ENCODE measurements around the gene SCCPDH. TPM values are rescaled to one million over a fixed set of nuclear protein-coding genes. Genes with fewer than 3 reads are reported as not detected.

The SCCPDH gene
- total and polyA plus RNA-seq, 9 of the 15 experiments (the other 6 are each of a cell fraction or from before 2014, with no cell fraction given): 7.0 to 61.9 (median 38.3) TPM

- TF ChIP-seq ZNF280B (CRISPR knock-in tag; IDR thresholded peaks at IDR 0.05): no peak
- peak; percentile 97 for TF ChIP-seq ZFX (CRISPR knock-in tag; IDR thresholded peaks at IDR 0.05)
- TF ChIP-seq TSC22D4 (tag; IDR thresholded peaks at IDR 0.05): no peak
- no peak for TF ChIP-seq CEBPG (CRISPR knock-in tag; IDR thresholded peaks at IDR 0.05)
- no peak for TF ChIP-seq CEBPG (tag; conservative IDR thresholded peaks at IDR 0.05 in 1 of 2, IDR thresholded peaks at IDR 0.05 in 1 of 2)
- no peak for TF ChIP-seq NR2C2 (CRISPR knock-in tag; IDR thresholded peaks at IDR 0.05)
- TF ChIP-seq NR2C2 (tag; IDR thresholded peaks at IDR 0.05): peak; percentile 68
- no peak; the same call in 1 of the 2 replicates for TF ChIP-seq NR1H2 (CRISPR knock-in tag; IDR thresholded peaks at IDR 0.05)
- TF ChIP-seq ZNF184 (CRISPR knock-in tag; IDR thresholded peaks at IDR 0.05): no peak
- TF ChIP-seq TBL1XR1 (IDR thresholded peaks at IDR 0.05; ENCODE audit: low read length in 2 of 2): no peak
- no peak for TF ChIP-seq TAF15 (IDR thresholded peaks at IDR 0.05; ENCODE audit: low read depth, low read length)
- TF ChIP-seq ETS1 (conservative IDR thresholded peaks at IDR 0.05; ENCODE audit: control insufficient read depth, low read depth, low read length): no peak; the same call in 1 of the 2 replicates
- no peak for TF ChIP-seq KDM2B (CRISPR knock-in tag; IDR thresholded peaks at IDR 0.05)
- TF ChIP-seq ZNF395 (CRISPR knock-in tag; IDR thresholded peaks at IDR 0.05): 0 out of 2 replicates have a peak, but pooled peaks have one; percentile 20
- no peak; the same call in 1 of the 2 replicates for TF ChIP-seq CREB3L1 (IDR thresholded peaks at IDR 0.05; ENCODE audit: borderline replicate concordance, low read depth)
- no peak for TF ChIP-seq ZNF217 (CRISPR knock-in tag; IDR thresholded peaks at IDR 0.05)
- TF ChIP-seq ZNF699 (CRISPR knock-in tag; IDR thresholded peaks at IDR 0.05; ENCODE audit: insufficient replicate concordance): no peak
- TF ChIP-seq HMGN3 (IDR thresholded peaks at IDR 0.05; ENCODE audit: borderline replicate concordance, extremely low read depth, insufficient read length, low read depth, low read length): no peak
- no peak; the same call in 1 of the 2 replicates for TF ChIP-seq GABPA (tag; conservative IDR thresholded peaks at IDR 0.05; ENCODE audit: low read depth)
- TF ChIP-seq BCL6 (CRISPR knock-in tag; IDR thresholded peaks at IDR 0.05): no peak
- TF ChIP-seq ZBTB8A (IDR thresholded peaks at IDR 0.05; ENCODE audit: partially characterized antibody): no peak
- TF ChIP-seq MAFK (IDR thresholded peaks at IDR 0.05; ENCODE audit: low read length): no peak
These were observed at the start of gene SCCPDH (continued) for GRCh38 chr1:246724016-246724730.
